ENCODE results near the gene APOOL.
"Not testable (repeated sequence)": the region's sequence is repeated elsewhere in the genome, so short reads cannot be mapped to it uniquely, and the experiment has no call there.

Gene APOOL

DNA sequence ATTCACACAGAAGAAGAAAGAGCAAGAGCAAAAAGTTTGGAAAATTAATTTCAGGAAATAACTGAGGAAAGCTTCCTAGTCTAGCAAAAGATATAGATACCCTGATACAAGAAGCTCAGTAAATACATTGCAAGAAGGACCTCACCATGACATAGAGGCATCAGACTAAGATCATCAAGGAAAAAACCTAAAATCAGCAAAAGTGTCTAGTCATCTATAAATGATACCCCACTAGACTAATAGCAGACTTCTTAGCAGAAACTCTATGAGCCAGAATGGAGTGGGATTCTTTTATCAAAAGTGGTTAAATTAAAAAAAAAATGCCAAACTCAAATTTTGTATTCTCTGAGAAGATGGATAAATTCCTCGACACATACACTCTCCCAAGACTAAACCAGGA lies 10.5 kb upstream of the APOOL start:
- H3K27ac ChIP-seq (ENCODE audit: low read length): no peak overlapping the region
- H3K36me3 ChIP-seq (replicated peaks; ENCODE audit: low read depth, low read length): no peaks in the 10 kb centered on the region
- TF ChIP-seq, protein P1, sequence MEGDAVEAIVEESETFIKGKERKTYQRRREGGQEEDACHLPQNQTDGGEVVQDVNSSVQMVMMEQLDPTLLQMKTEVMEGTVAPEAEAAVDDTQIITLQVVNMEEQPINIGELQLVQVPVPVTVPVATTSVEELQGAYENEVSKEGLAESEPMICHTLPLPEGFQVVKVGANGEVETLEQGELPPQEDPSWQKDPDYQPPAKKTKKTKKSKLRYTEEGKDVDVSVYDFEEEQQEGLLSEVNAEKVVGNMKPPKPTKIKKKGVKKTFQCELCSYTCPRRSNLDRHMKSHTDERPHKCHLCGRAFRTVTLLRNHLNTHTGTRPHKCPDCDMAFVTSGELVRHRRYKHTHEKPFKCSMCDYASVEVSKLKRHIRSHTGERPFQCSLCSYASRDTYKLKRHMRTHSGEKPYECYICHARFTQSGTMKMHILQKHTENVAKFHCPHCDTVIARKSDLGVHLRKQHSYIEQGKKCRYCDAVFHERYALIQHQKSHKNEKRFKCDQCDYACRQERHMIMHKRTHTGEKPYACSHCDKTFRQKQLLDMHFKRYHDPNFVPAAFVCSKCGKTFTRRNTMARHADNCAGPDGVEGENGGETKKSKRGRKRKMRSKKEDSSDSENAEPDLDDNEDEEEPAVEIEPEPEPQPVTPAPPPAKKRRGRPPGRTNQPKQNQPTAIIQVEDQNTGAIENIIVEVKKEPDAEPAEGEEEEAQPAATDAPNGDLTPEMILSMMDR (IDR thresholded peaks at IDR 0.05; ENCODE audit: low read depth, low read length): no peak
- no peak for TF ChIP-seq EZH2phosphoT487 (IDR thresholded peaks at IDR 0.05; ENCODE audit: low read depth)

DNA sequence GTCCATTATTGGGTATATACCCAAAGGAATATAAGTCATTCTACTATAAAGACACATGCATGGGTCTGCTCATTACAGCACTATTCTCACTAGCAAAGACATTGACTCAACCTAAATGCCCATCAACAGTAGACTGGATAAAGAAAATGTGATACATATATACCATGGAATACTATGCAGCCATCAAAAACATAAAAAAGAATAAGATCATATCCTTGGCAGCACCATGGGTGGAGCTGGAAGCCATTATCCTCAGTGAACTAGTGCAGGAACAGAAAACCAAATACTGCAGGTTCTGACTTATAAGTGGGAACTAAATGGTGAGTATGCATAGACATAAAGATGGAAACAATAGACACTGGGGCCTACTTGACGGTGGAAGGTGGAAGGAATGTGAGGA lies 2.3 kb upstream of the APOOL start:
- no peaks in the 10 kb centered on the region for H3K36me3 ChIP-seq (replicated peaks; ENCODE audit: low read depth, low read length)
- H3K4me2 ChIP-seq (ENCODE audit: low read length): no peak overlapping the region
- no peaks in the 10 kb centered on the region for H4K20me1 ChIP-seq (ENCODE audit: insufficient read depth, low read length)
- H3K9ac ChIP-seq (ENCODE audit: low read length): no peak overlapping the region
- no peak overlapping the region for H3K27ac ChIP-seq (ENCODE audit: low read length)
- H2AFZ ChIP-seq (ENCODE audit: low read depth, low read length): no peak overlapping the region
- peaks cover 7% of the 10 kb centered on the region; the same call in 1 of the 2 replicates for H3K4me1 ChIP-seq (ENCODE audit: low read length)
- no peaks in the 10 kb centered on the region for H3K9me3 ChIP-seq (ENCODE audit: insufficient read depth, low read length)
- H3K4me3 ChIP-seq (ENCODE audit: low read length): no peak overlapping the region
- H3K27me3 ChIP-seq (ENCODE audit: low read depth, low read length): no peaks in the 10 kb centered on the region
- TF ChIP-seq EZH2phosphoT487 (IDR thresholded peaks at IDR 0.05; ENCODE audit: low read depth): no peak
- TF ChIP-seq, protein P1 (IDR thresholded peaks at IDR 0.05; ENCODE audit: low read depth, low read length): no peak
- H3K79me2 ChIP-seq (ENCODE audit: low read length): peaks cover 19% of the 10 kb centered on the region

More for the DNA sequence above, 10.5 kb upstream of the APOOL start:
- no peaks in the 10 kb centered on the region for H3K79me2 ChIP-seq (ENCODE audit: low read length)
- no peaks in the 10 kb centered on the region for H3K9me3 ChIP-seq (ENCODE audit: insufficient read depth, low read length)
- no peak overlapping the region for H2AFZ ChIP-seq (ENCODE audit: low read depth, low read length)
- H3K4me2 ChIP-seq (ENCODE audit: low read length): no peak overlapping the region
- H3K4me3 ChIP-seq (ENCODE audit: low read length): no peak overlapping the region
- H3K27me3 ChIP-seq (ENCODE audit: low read depth, low read length): no peaks in the 10 kb centered on the region
- H3K4me1 ChIP-seq (ENCODE audit: low read length): no peaks in the 10 kb centered on the region
- H4K20me1 ChIP-seq (ENCODE audit: insufficient read depth, low read length): no peaks in the 10 kb centered on the region
- H3K9ac ChIP-seq (ENCODE audit: low read length): no peak overlapping the region

DNA sequence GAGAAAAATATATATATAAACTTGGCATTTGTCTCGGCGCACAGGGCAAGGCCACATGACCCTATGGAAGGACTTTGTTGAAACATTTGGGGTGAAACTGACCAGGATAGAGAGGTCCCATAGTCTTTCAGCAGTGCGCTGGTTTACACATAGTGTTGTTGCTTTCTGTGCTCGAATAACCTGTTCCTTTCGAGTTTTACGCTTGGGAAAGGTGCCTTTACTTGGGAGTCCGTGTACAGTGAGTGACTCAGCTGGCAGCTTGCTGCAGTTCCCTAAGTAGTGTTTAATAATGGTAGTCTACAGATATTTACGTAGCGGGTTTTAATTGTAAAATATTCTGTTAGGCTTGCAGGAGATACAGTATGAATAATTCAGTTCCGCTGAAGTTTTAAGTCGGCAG lies 578 bp downstream of the APOOL start:
- peak overlapping the region; percentile 65 for H3K4me2 ChIP-seq (ENCODE audit: low read length)
- TF ChIP-seq EZH2phosphoT487 (IDR thresholded peaks at IDR 0.05; ENCODE audit: low read depth): no peak
- TF ChIP-seq, protein P1 (IDR thresholded peaks at IDR 0.05; ENCODE audit: low read depth, low read length): no peak
- no peaks in the 10 kb centered on the region for H3K9me3 ChIP-seq (ENCODE audit: insufficient read depth, low read length)
- peak overlapping the region; percentile 92 for H3K9ac ChIP-seq (ENCODE audit: low read length)
- H3K4me1 ChIP-seq (ENCODE audit: low read length): peaks cover 7% of the 10 kb centered on the region; the same call in 1 of the 2 replicates
- H4K20me1 ChIP-seq (ENCODE audit: insufficient read depth, low read length): no peaks in the 10 kb centered on the region
- no peaks in the 10 kb centered on the region for H3K27me3 ChIP-seq (ENCODE audit: low read depth, low read length)
- no peaks in the 10 kb centered on the region for H3K36me3 ChIP-seq (replicated peaks; ENCODE audit: low read depth, low read length)
- H3K27ac ChIP-seq (ENCODE audit: low read length): peak overlapping the region; percentile 59
- peak overlapping the region; percentile 99 for H3K4me3 ChIP-seq (ENCODE audit: low read length)
- H3K79me2 ChIP-seq (ENCODE audit: low read length): peaks cover 47% of the 10 kb centered on the region
- H2AFZ ChIP-seq (ENCODE audit: low read depth, low read length): peak overlapping the region; percentile 70

DNA sequence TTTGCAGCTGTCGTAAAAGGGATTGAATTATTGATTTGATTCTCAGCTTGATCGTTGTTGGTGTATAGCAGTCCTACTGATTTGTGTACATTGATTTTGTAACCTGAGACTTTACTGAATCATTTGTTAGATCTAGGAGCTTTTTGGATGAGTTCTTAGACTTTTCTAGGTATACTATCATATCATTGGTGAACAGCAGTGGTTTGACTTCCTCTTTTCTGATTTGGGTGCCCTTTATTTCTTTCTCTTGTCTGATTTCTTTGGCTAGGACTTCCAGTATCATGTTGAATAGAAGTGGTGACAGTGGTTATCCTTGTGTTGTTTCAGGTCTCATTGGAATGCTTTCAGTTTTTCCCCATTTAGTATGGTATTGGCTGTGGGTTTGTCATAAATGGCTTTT lies 8.4 kb downstream of the APOOL start:
- Histone ChIP-seq H3K9me3 (ENCODE audit: insufficient read depth, low read length) (no peaks in the 10 kb centered on the region), H2AFZ (ENCODE audit: low read depth, low read length) (no peak overlapping the region), H3K9ac (ENCODE audit: low read length) (no peak overlapping the region), H3K4me3 (ENCODE audit: low read length) (no peak overlapping the region), H3K36me3 (replicated peaks; ENCODE audit: low read depth, low read length) (peaks cover 11% of the 10 kb centered on the region), H4K20me1 (ENCODE audit: insufficient read depth, low read length) (no peaks in the 10 kb centered on the region), H3K27me3 (ENCODE audit: low read depth, low read length) (no peaks in the 10 kb centered on the region), H3K27ac (ENCODE audit: low read length) (no peak overlapping the region), H3K79me2 (ENCODE audit: low read length) (peaks cover 89% of the 10 kb centered on the region), H3K4me2 (ENCODE audit: low read length) (no peak overlapping the region), H3K4me1 (ENCODE audit: low read length) (no peaks in the 10 kb centered on the region)
- TF ChIP-seq, protein P1 (IDR thresholded peaks at IDR 0.05; ENCODE audit: low read depth, low read length): no peak
- no peak for TF ChIP-seq EZH2phosphoT487 (IDR thresholded peaks at IDR 0.05; ENCODE audit: low read depth)

DNA sequence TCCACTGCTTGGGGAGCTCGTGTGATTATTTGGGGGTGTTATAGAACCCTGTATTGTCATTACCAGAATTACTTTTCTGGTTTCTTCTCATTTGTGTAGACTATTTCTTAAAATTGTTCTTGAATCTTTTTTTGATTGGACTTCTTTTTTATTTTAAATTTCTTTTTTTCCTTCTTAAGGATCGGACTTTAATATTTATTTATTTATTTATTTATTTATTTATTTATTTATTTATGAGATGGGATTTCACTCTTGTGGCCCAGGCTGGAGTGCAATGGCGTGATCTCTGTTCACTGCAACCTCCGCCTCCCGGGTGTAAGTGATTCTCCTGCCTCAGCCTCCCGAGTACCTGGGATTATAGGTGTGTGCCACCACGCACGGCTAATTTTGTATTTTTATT lies 11.7 kb downstream of the APOOL start:
- not testable (repeated sequence) for H3K9me3 ChIP-seq (ENCODE audit: insufficient read depth, low read length); H3K4me1 ChIP-seq (ENCODE audit: low read length); H3K9ac ChIP-seq (ENCODE audit: low read length); H3K4me2 ChIP-seq (ENCODE audit: low read length); H3K27ac ChIP-seq (ENCODE audit: low read length); H3K27me3 ChIP-seq (ENCODE audit: low read depth, low read length); H2AFZ ChIP-seq (ENCODE audit: low read depth, low read length); H4K20me1 ChIP-seq (ENCODE audit: insufficient read depth, low read length); H3K4me3 ChIP-seq (ENCODE audit: low read length)
- Histone ChIP-seq H3K79me2 (ENCODE audit: low read length) (peaks cover 82% of the 10 kb centered on the region), H3K36me3 (replicated peaks; ENCODE audit: low read depth, low read length) (peaks cover 23% of the 10 kb centered on the region)
